PFSK-1 (cell line): Measurements from ENCODE around the gene LIPE.

ENCODE experiments used
- POLR2AphosphoS5 ChIP-seq: IDR thresholded peaks from 2 replicates; pipeline ENCODE4 v1.6.1; 2012; ENCODE audit warnings: low read depth, mild to moderate bottlenecking, control low read depth, low read length, moderate library complexity
- REST ChIP-seq, 2 experiments: IDR thresholded peaks; 2 replicates each; pipeline versions ENCODE4 v1.6.1 to v1.8.0; 2011 to 2012; ENCODE audit warnings: low read depth in 2 of 2, low read length in 2 of 2, control low read depth in 1 of 2, inconsistent platforms in 1 of 2, mild to moderate bottlenecking in 1 of 2, moderate library complexity in 1 of 2; ENCODE audit not compliant: insufficient read depth in 1 of 2
- SIN3A ChIP-seq: IDR thresholded peaks from 2 replicates; pipeline ENCODE4 v1.6.1; 2012; ENCODE audit warnings: mild to moderate bottlenecking, low read length, moderate library complexity, borderline replicate concordance; ENCODE audit not compliant: insufficient read depth
- TAF1 ChIP-seq: IDR thresholded peaks from 2 replicates; pipeline ENCODE4 v1.6.1; 2012; ENCODE audit warnings: low read length, control low read depth, borderline replicate concordance; ENCODE audit not compliant: insufficient read depth

DNA sequence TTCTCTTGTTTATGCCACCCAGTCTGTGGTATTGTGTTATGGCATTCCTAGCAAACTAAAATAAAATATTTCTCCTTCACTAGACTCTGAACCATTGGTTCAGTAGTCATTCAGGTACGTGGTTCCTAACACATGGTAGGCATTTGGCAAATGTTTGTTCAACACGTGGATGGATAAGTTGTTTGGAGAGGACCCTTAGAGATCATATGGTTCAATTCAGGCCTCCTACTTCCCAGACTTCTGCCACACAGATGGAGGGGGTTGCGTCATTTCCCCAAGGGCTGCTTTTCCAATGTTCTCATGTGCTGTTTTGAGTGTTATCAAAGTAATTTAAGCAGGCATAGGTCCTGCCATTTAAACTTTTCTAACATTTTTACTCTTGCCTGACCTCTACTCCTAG lies 8.8 kb upstream of the LIPE start:
- no peak for TF ChIP-seq REST (IDR thresholded peaks at IDR 0.05; ENCODE audit: insufficient read depth in 1 of 2, low read depth in 2 of 2, low read length in 2 of 2)
- no peak for TF ChIP-seq TAF1
- no peak for TF ChIP-seq POLR2AphosphoS5
- TF ChIP-seq SIN3A, result no peak
